Aorta (tissue), 5 donors: ENCODE data around the gene NXF3. TPM values are rescaled to one million over a fixed set of nuclear protein-coding genes. Genes with fewer than 3 reads are reported as not detected.
"Not testable (repeated sequence)": the region's sequence is repeated elsewhere in the genome, so short reads cannot be mapped to it uniquely, and the experiment has no call there.

ENCODE experiments used
- ATAC-seq: fragments of 200-7000 bp; cut with Tn5 transposase; one replicate; pipeline ENCODE4 v1.9.1; 2022; ENCODE audit warnings: moderate library complexity; ENCODE audit not compliant: low FRiP score
- DNase-seq, 2 donors: peaks; one replicate each; pipeline ENCODE4 v3.0.0-alpha.2; 2020
- H3K27ac ChIP-seq, 2 donors: one replicate each; pipeline ENCODE4 v1.5.1; 2013; ENCODE audit warnings: low read length in 2 of 2, mild to moderate bottlenecking in 2 of 2, moderate library complexity in 2 of 2, control low read depth in 1 of 2, inconsistent platforms in 1 of 2, low read depth in 1 of 2
- H3K27me3 ChIP-seq, 2 donors: one replicate each; pipeline ENCODE4 v1.6.1; 2013; ENCODE audit warnings: control low read depth in 1 of 2, low read length in 1 of 2, mild to moderate bottlenecking in 1 of 2, moderate library complexity in 1 of 2; ENCODE audit not compliant: insufficient read depth in 2 of 2, control insufficient read depth in 1 of 2
- H3K36me3 ChIP-seq, 2 donors: one replicate each; pipeline ENCODE4 v1.6.1; 2013; ENCODE audit warnings: control low read depth in 1 of 2, low read length in 1 of 2, mild to moderate bottlenecking in 1 of 2; ENCODE audit not compliant: insufficient read depth in 2 of 2, control insufficient read depth in 1 of 2
- H3K4me1 ChIP-seq, 2 donors: one replicate each; pipeline ENCODE4 v1.6.1; 2013; ENCODE audit warnings: low read length in 2 of 2, control low read depth in 1 of 2, mild to moderate bottlenecking in 1 of 2, moderate library complexity in 1 of 2; ENCODE audit not compliant: insufficient read depth in 2 of 2, control insufficient read depth in 1 of 2
- H3K4me3 ChIP-seq, 2 donors: one replicate each; pipeline ENCODE4 v1.5.1; 2013; ENCODE audit warnings: low read length in 2 of 2, control low read depth in 1 of 2, mild to moderate bottlenecking in 1 of 2
- H3K9me3 ChIP-seq: one replicate; pipeline ENCODE4 v1.6.1; 2013; ENCODE audit warnings: mild to moderate bottlenecking, low read length; ENCODE audit not compliant: control insufficient read depth
- WGBS, 2 donors: extraction: QIAGEN DNeasy Blood & Tissue Kit; methylation state at CpG; one replicate each; pipeline ENCODE4 v1.1.7; 2013; 5-methylcytosine and 5-hydroxymethylcytosine counted together
- intact Hi-C, 2 donors: fragments of 100-400 bp; cut with DNase I; formaldehyde crosslinking; loops; one replicate each; pipeline versions ENCODE4 v1.14.2 to v1.15.0; 2022
- polyA plus RNA-seq, 2 donors: library from polyadenylated mRNA; stranded (reverse); fragments of 200-250 nt; gene quantifications; one replicate each; pipeline ENCODE4 v1.2.3, GENCODE V29; 2013
- total RNA-seq, 2 donors: library from RNA; stranded (reverse); fragmentation: NEBNext Ultra II Directional; extraction: Animal tissue kit (Norgen Biotek cat#: 25700); gene quantifications; one replicate each; pipeline ENCODE4 v1.2.1, GENCODE V29; 2021
- donor health status: healthy with polysubstance abuse.
- donor health status: Bipolar disorder and iron deficiency.
- donor health status: DM: no; HTN: no; CAD: no.
- donor health status: DM: no; HTN: no; CAD: no.
- donor health status: DM: yes; HTN: yes; CAD: no.

The NXF3 gene
- total and polyA plus RNA-seq, 4 donors = 1.7 to 4.0 (median 3.1) TPM; not detected in 1

DNA sequence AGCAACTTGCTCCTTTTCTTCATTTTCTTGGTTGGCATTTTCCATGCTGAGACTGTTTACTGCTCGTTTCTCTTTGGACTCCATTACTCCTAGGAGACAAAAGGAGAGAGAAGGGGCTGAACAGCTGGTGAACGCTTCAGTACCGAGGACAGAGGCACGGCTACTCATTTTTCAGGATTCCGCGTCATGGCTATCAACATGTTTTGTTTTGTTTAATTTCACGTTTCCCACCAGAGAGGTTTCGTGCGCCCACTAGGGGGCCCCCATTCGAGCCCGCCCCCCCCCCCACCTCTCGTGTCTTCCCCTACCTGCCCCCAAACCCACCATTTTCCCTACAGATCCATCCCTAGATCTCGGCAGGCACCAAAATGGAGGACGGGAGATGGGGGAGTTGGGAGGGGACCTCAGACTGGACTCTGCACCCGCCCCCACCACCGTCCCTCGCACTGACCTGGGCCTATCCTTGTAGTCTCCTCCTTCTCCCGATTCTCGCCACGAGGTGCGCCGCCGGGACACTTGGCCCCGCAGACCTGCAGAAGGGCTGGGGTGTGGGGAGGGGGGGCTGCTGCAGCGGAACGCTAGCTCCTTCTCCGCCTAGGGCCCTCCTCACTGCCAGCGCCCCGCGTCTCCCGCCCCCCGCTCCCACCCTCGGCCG lies 29.6 kb downstream of the NXF3 start:
- H3K4me1 ChIP-seq = no peaks in the 10 kb centered on the region
- no peaks in the 10 kb centered on the region for H3K9me3 ChIP-seq
- DNase-seq = no peak
- no peak overlapping the region for H3K27ac ChIP-seq
- intact Hi-C loops = no loop called here
- H3K27me3 ChIP-seq = no peaks in the 10 kb centered on the region
- no peaks in the 10 kb centered on the region for H3K36me3 ChIP-seq
- no peak for ATAC-seq
- H3K4me3 ChIP-seq = no peak overlapping the region
- WGBS, 2 donors = 4 to 25% methylated on average over 32 to 33 of the region's 34 CpGs

DNA sequence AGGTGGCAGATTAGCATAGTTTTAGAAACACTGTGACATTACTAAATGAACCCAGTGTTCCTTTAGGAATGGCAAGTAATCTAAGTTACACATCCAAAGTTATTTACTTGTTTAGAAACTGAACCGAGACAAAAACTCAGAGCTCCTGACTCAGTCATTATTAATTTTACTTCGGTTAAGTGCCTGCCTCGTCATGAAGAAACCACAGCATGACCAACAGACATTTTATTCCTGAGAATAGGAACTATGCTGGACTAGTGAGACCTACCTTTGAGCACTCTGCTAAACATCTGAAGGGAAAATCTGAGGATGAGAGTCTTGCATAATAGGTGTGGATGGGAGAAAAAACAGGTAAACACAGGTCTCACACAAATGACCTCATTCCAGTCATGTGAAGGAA lies 31.5 kb downstream of the NXF3 start:
- WGBS, 2 donors = 77 to 91% methylated on average over 3 of the region's 3 CpGs
- H3K9me3 ChIP-seq = no peaks in the 10 kb centered on the region
- H3K27me3 ChIP-seq = no peaks in the 10 kb centered on the region
- ATAC-seq (no peak), DNase-seq (no peak)
- H3K36me3 ChIP-seq = no peaks in the 10 kb centered on the region
- no peak overlapping the region for H3K27ac ChIP-seq
- intact Hi-C loops = no loop called here
- H3K4me1 ChIP-seq = no peaks in the 10 kb centered on the region
- no peak overlapping the region for H3K4me3 ChIP-seq

GRCh38 chrX:103056902-103057301 lies 36.0 kb downstream of the NXF3 start:
- Histone ChIP-seq H3K27ac (no peak overlapping the region), H3K9me3 (no peaks in the 10 kb centered on the region), H3K36me3 (no peaks in the 10 kb centered on the region), H3K27me3 (no peaks in the 10 kb centered on the region), H3K4me1 (no peaks in the 10 kb centered on the region), H3K4me3 (no peak overlapping the region)
- WGBS, 2 donors = 72 to 81% methylated on average over 2 of the region's 2 CpGs
- ATAC-seq (no peak), DNase-seq (no peak)
- intact Hi-C loops = no loop called here

DNA sequence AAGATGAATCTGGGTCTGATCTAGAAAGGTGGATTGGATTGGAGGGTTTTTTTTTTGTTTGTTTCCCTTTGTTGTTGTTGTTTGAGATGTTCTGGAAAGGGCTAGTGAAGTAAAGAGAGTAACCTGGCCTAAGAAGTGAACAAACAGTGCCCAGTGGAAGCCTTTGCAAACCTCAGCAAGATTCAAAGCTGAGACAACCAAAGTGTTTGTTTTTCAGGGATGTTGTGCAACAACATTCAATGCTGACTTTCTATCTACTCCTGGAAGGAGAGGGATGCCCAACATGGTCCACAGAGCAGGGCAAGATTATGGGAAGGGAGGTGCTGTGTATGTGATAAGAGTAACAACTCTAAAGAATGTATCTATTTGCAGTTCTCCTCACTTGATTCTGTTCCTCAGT lies 40.3 kb downstream of the NXF3 start:
- Histone ChIP-seq H3K27me3 (no peaks in the 10 kb centered on the region), H3K4me1 (no peaks in the 10 kb centered on the region), H3K4me3 (no peak overlapping the region), H3K36me3 (no peaks in the 10 kb centered on the region), H3K27ac (no peak overlapping the region), H3K9me3 (no peaks in the 10 kb centered on the region)
- intact Hi-C loops = no loop called here
- DNase-seq = no peak
- ATAC-seq = no peak

DNA sequence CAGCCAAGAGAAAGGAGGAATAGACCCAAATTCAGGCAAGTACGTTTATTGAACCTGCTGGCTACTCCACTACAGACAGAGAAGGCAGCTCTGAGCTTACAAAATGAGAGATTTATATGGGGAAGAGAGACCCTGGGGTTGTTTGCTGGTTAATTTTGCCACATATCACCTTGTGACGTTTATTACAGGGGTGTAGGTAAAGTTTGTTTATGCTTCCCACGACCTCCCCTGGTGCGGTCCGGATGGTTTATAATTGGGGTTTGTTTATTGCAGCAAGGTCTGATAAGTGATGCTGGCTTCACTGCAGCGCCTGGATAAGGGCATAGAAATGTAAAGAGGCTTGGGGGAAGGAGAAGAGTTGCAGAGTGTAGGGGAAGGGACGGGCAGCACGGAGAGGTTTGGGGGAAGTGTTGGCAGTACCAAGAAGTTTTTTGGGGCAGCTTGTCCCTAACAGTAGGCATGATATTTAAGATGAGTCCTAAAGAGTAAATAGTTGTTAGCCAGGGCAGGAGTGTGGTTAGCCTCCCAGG lies 41.6 kb downstream of the NXF3 start:
- 9 to 26% methylated on average over 8 of the region's 8 CpGs for WGBS, 2 donors
- intact Hi-C loops = no loop called here
- ATAC-seq = no peak
- no peak overlapping the region for H3K4me3 ChIP-seq
- DNase-seq = no peak
- no peaks in the 10 kb centered on the region for H3K36me3 ChIP-seq
- H3K27ac ChIP-seq = no peak overlapping the region
- no peaks in the 10 kb centered on the region for H3K27me3 ChIP-seq
- H3K9me3 ChIP-seq = no peaks in the 10 kb centered on the region
- no peaks in the 10 kb centered on the region for H3K4me1 ChIP-seq

- H3K4me3 ChIP-seq, H3K4me1 ChIP-seq, ATAC-seq, intact Hi-C loops, H3K36me3 ChIP-seq, H3K27ac ChIP-seq, H3K27me3 ChIP-seq, H3K9me3 ChIP-seq, DNase-seq: not testable (repeated sequence)
- WGBS, 2 donors = 55 to 63% methylated on average over 1 of the region's 1 CpG
These were observed 59.6 kb downstream of the NXF3 start for GRCh38 chrX:103033371-103033770.

Other genes with a start within 250 kb of the NXF3 start
- 1 to 10 TPM; 1.1 to 2.9 TPM for gene RAB40AL, start 155.9 kb downstream of the NXF3 start, total RNA-seq
- under 1 TPM in 1 of 2 donors, not detected in 1; 0.18 TPM for gene RAB40AL, start 155.9 kb downstream of the NXF3 start, polyA plus RNA-seq
- gene BEX1, start 29.0 kb downstream of the NXF3 start, total RNA-seq = 1 to 10 TPM in 1 of 2 donors, under 1 TPM in 1; 0.48 to 1.2 TPM
- gene BEX1, start 29.0 kb downstream of the NXF3 start, polyA plus RNA-seq = 1 to 10 TPM in 1 of 2 donors, under 1 TPM in 1; 0.36 to 1.1 TPM
- gene BEX4, start 122.0 kb upstream of the NXF3 start, total RNA-seq = 10 to 100 TPM; 30.6 to 39.6 TPM
- gene BEX4, start 122.0 kb upstream of the NXF3 start, polyA plus RNA-seq = 10 to 100 TPM; 41.7 to 61.7 TPM
- 10 to 100 TPM; 43.4 to 50.1 TPM for gene TCEAL8, start 162.0 kb upstream of the NXF3 start, total RNA-seq
- 100 to 1,000 TPM in 1 of 2 donors, 10 to 100 TPM in 1; 80.1 to 127 TPM for gene TCEAL8, start 162.0 kb upstream of the NXF3 start, polyA plus RNA-seq
- gene TCEAL5, start 183.6 kb upstream of the NXF3 start, total RNA-seq = 1 to 10 TPM; 1.6 to 1.8 TPM
- gene TCEAL5, start 183.6 kb upstream of the NXF3 start, polyA plus RNA-seq = 10 to 100 TPM in 1 of 2 donors, under 1 TPM in 1; 0.28 to 11.5 TPM
- gene BEX2, start 217.8 kb upstream of the NXF3 start, total RNA-seq = 1 to 10 TPM; 2.3 to 4.7 TPM
- 10 to 100 TPM in 1 of 2 donors, 1 to 10 TPM in 1; 2.6 to 13.4 TPM for gene BEX2, start 217.8 kb upstream of the NXF3 start, polyA plus RNA-seq
- gene TCEAL7, start 237.1 kb upstream of the NXF3 start, total RNA-seq = 10 to 100 TPM in 1 of 2 donors, 1 to 10 TPM in 1; 8.4 to 12.7 TPM
- gene TCEAL7, start 237.1 kb upstream of the NXF3 start, polyA plus RNA-seq = 10 to 100 TPM in 1 of 2 donors, 1 to 10 TPM in 1; 6.7 to 21.9 TPM